IPS-20b (cell line): ENCODE data around the gene CCR7.

Source experiments
- H3K27ac ChIP-seq: one replicate; pipeline ENCODE4 v1.5.1; 2013; ENCODE audit warnings: low read length
- H3K27me3 ChIP-seq: 2 replicates; pipeline ENCODE4 v1.6.1; 2013; ENCODE audit warnings: mild to moderate bottlenecking, low read length, inconsistent platforms; ENCODE audit not compliant: insufficient read depth
- H3K36me3 ChIP-seq: 2 replicates; pipeline ENCODE4 v1.6.1; 2013; ENCODE audit warnings: low read depth, mild to moderate bottlenecking, inconsistent platforms, low read length, moderate library complexity; ENCODE audit not compliant: insufficient read depth
- H3K4me1 ChIP-seq: 2 replicates; pipeline ENCODE4 v1.6.1; 2013; ENCODE audit warnings: mild to moderate bottlenecking, control low read depth, inconsistent platforms, low read length, moderate library complexity; ENCODE audit not compliant: insufficient read depth
- H3K4me3 ChIP-seq: 2 replicates; pipeline ENCODE4 v1.5.1; 2013; ENCODE audit warnings: mild to moderate bottlenecking, low read length, inconsistent platforms
- H3K9ac ChIP-seq: 2 replicates; pipeline ENCODE4 v1.6.1; 2013; ENCODE audit warnings: low read depth, mild to moderate bottlenecking, inconsistent platforms, low read length, moderate library complexity
- H3K9me3 ChIP-seq: 2 replicates; pipeline ENCODE4 v1.6.1; 2013; ENCODE audit warnings: mild to moderate bottlenecking, low read depth, low read length, inconsistent platforms; ENCODE audit not compliant: insufficient read depth

Gene CCR7

GRCh38 chr17:40515491-40516041, 49.7 kb downstream of the CCR7 start:
- Histone ChIP-seq H3K4me3 (no peak overlapping the region), H3K27me3 (no peaks in the 10 kb centered on the region; the same call in 1 of the 2 replicates), H3K4me1 (peaks cover 7% of the 10 kb centered on the region), H3K36me3 (no peaks in the 10 kb centered on the region), H3K9me3 (no peaks in the 10 kb centered on the region), H3K27ac (no peak overlapping the region), H3K9ac (no peak overlapping the region)

- no peak overlapping the region for H3K4me3 ChIP-seq
- no peaks in the 10 kb centered on the region; the same call in 1 of the 2 replicates for H3K27me3 ChIP-seq
- no peaks in the 10 kb centered on the region for H3K9me3 ChIP-seq
- no peak overlapping the region for H3K27ac ChIP-seq
- H3K36me3 ChIP-seq, result no peaks in the 10 kb centered on the region
- no peak overlapping the region for H3K9ac ChIP-seq
- peaks cover 9% of the 10 kb centered on the region for H3K4me1 ChIP-seq
These were observed 50.3 kb downstream of the CCR7 start for GRCh38 chr17:40515011-40515410.

GRCh38 chr17:40514013-40514875, 51.0 kb downstream of the CCR7 start:
- Histone ChIP-seq H3K4me1 (peaks cover 9% of the 10 kb centered on the region), H3K9me3 (no peaks in the 10 kb centered on the region), H3K27ac (no peak overlapping the region), H3K27me3 (no peaks in the 10 kb centered on the region; the same call in 1 of the 2 replicates), H3K4me3 (no peak overlapping the region), H3K36me3 (no peaks in the 10 kb centered on the region), H3K9ac (no peak overlapping the region)

- peaks cover 6% of the 10 kb centered on the region for H3K4me1 ChIP-seq
- H3K9me3 ChIP-seq, result no peaks in the 10 kb centered on the region
- no peak overlapping the region for H3K27ac ChIP-seq
- no peak overlapping the region for H3K9ac ChIP-seq
- H3K4me3 ChIP-seq, result no peak overlapping the region
- no peaks in the 10 kb centered on the region for H3K36me3 ChIP-seq
- no peaks in the 10 kb centered on the region; the same call in 1 of the 2 replicates for H3K27me3 ChIP-seq
These were observed 53.5 kb downstream of the CCR7 start for GRCh38 chr17:40511667-40512220.

- no peaks in the 10 kb centered on the region for H3K9me3 ChIP-seq
- peaks cover 8% of the 10 kb centered on the region for H3K4me1 ChIP-seq
- H3K36me3 ChIP-seq, result no peaks in the 10 kb centered on the region
- H3K9ac ChIP-seq, result no peak overlapping the region
- no peaks in the 10 kb centered on the region; the same call in 1 of the 2 replicates for H3K27me3 ChIP-seq
- H3K4me3 ChIP-seq, result no peak overlapping the region
- H3K27ac ChIP-seq, result no peak overlapping the region
These were observed 54.1 kb downstream of the CCR7 start for GRCh38 chr17:40511136-40511535.

GRCh38 chr17:40510328-40510648, 55.0 kb downstream of the CCR7 start:
- Histone ChIP-seq H3K36me3 (no peaks in the 10 kb centered on the region), H3K27ac (no peak overlapping the region), H3K9me3 (no peaks in the 10 kb centered on the region), H3K27me3 (no peaks in the 10 kb centered on the region; the same call in 1 of the 2 replicates), H3K4me1 (peaks cover 8% of the 10 kb centered on the region), H3K9ac (no peak overlapping the region), H3K4me3 (no peak overlapping the region)

- Histone ChIP-seq H3K9ac (no peak overlapping the region), H3K4me1 (peaks cover 8% of the 10 kb centered on the region), H3K36me3 (no peaks in the 10 kb centered on the region), H3K27me3 (no peaks in the 10 kb centered on the region), H3K27ac (no peak overlapping the region), H3K4me3 (no peak overlapping the region), H3K9me3 (no peaks in the 10 kb centered on the region)
These were observed 55.5 kb downstream of the CCR7 start for GRCh38 chr17:40509626-40510327.

- Histone ChIP-seq H3K9ac (no peak overlapping the region), H3K27ac (no peak overlapping the region), H3K36me3 (no peaks in the 10 kb centered on the region), H3K9me3 (no peaks in the 10 kb centered on the region), H3K27me3 (no peaks in the 10 kb centered on the region), H3K4me1 (peaks cover 8% of the 10 kb centered on the region), H3K4me3 (no peak overlapping the region)
These were observed 58.5 kb downstream of the CCR7 start for GRCh38 chr17:40506786-40507185.
